GM19324 (cell line): Measurements from ENCODE around the gene TTC34.

Experiments
- ATAC-seq: cut with Tn5 transposase; IDR thresholded peaks from one replicate; pipeline ENCODE4 v1.9.1; 2021; ENCODE audit warnings: mild to moderate bottlenecking, moderate library complexity; ENCODE audit not compliant: unreplicated experiment, low FRiP score

TTC34 gene

GRCh38 chr1:2829846-2830615 is 28.5 kb upstream of the TTC34 start:
- no peak for ATAC-seq

GRCh38 chr1:2828586-2829250 is 27.2 kb upstream of the TTC34 start:
- no peak for ATAC-seq

GRCh38 chr1:2826736-2827292 is 25.3 kb upstream of the TTC34 start:
- ATAC-seq: no peak

GRCh38 chr1:2826316-2826715 is 24.8 kb upstream of the TTC34 start:
- ATAC-seq: no peak

GRCh38 chr1:2825487-2826189 is 24.1 kb upstream of the TTC34 start:
- ATAC-seq: no peak

GRCh38 chr1:2824999-2825398 is 23.5 kb upstream of the TTC34 start:
- no peak for ATAC-seq

GRCh38 chr1:2823921-2824610 is 22.6 kb upstream of the TTC34 start:
- ATAC-seq: no peak

GRCh38 chr1:2822621-2823145 is 21.2 kb upstream of the TTC34 start:
- ATAC-seq: no peak

GRCh38 chr1:2821966-2822620 is 20.6 kb upstream of the TTC34 start:
- ATAC-seq: no peak

- ATAC-seq: no peak
Measured at GRCh38 chr1:2821373-2821955, 20.0 kb upstream of the TTC34 start.

- no peak for ATAC-seq
Measured at GRCh38 chr1:2820731-2821372, 19.4 kb upstream of the TTC34 start.

- no peak for ATAC-seq
Measured at GRCh38 chr1:2819831-2820730, 18.6 kb upstream of the TTC34 start.

GRCh38 chr1:2819429-2819828 is 17.9 kb upstream of the TTC34 start:
- ATAC-seq: no peak

GRCh38 chr1:2817784-2818564 is 16.5 kb upstream of the TTC34 start:
- no peak for ATAC-seq

- ATAC-seq: no peak
Measured at GRCh38 chr1:2816786-2817185, 15.3 kb upstream of the TTC34 start.

GRCh38 chr1:2815551-2815950 is 14.1 kb upstream of the TTC34 start:
- no peak for ATAC-seq

GRCh38 chr1:2814511-2815075 is 13.1 kb upstream of the TTC34 start:
- ATAC-seq: no peak
